SK-N-MC (cell line): ENCODE measurements around the gene NF2.

Source experiments
- DNase-seq: peaks from one replicate; pipeline ENCODE4 v3.0.0-alpha.2; 2011; ENCODE audit warnings: low read depth, low spot score
- H3K27ac ChIP-seq: fragments of 200-600 bp; sonication (generic); 2 replicates; pipeline ENCODE4 v1.5.1; 2016; ENCODE audit warnings: mixed run types
- H3K36me3 ChIP-seq: fragments of 200-600 bp; sonication (generic); 2 replicates; pipeline ENCODE4 v1.6.1; 2017; ENCODE audit warnings: antibody characterized with exemption, low read length, mixed read lengths; ENCODE audit not compliant: insufficient read depth
- H3K4me3 ChIP-seq: fragments of 200-600 bp; sonication (generic); 2 replicates; pipeline ENCODE4 v1.5.1; 2016
- H3K9ac ChIP-seq: fragments of 200-600 bp; sonication (generic); 2 replicates; pipeline ENCODE4 v1.8.0; 2017; ENCODE audit warnings: mixed run types, mixed read lengths; ENCODE audit not compliant: insufficient read length
- H3K9me3 ChIP-seq: fragments of 200-600 bp; sonication (generic); 2 replicates; pipeline ENCODE4 v1.6.1; 2017; ENCODE audit warnings: low read depth, mild to moderate bottlenecking, antibody characterized with exemption, low read length, moderate library complexity, mixed read lengths
- EZH2 ChIP-seq: fragments of 200-600 bp; sonication (generic); IDR thresholded peaks from one replicate; pipeline ENCODE4 v1.6.1; 2017; ENCODE audit warnings: antibody characterized with exemption
- FOXP2 ChIP-seq: optimal IDR thresholded peaks from 2 replicates; pipeline ENCODE3; 2011; ENCODE audit warnings: mild to moderate bottlenecking, moderate library complexity; ENCODE audit not compliant: insufficient read depth; ENCODE audit errors: extremely low read length, control extremely low read depth
- POLR2AphosphoS5 ChIP-seq: IDR thresholded peaks from 2 replicates; pipeline ENCODE4 v1.6.1; 2012; ENCODE audit warnings: mild to moderate bottlenecking, low read depth, low read length, borderline replicate concordance

NF2 gene

DNA sequence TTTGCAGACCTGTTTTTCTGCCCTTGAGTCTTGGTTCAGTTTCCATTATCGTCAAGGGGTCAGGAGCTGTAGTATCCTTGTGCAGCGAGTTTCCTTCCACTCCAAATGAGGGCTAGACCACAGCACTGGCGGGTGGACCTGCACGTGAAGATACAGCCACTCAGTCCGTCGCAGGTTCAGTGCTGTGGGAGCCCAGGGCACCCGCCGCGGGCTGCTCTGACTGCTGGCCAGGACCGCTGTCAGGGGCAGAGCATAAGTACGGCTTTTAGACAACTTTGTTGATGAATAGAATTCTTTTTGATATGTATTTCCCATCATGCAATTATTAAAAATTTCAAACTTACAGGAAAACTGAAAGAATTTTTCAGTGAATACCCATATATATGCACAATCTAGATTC lies 56.6 kb downstream of the NF2 start:
- Histone ChIP-seq H3K4me3 (no peak overlapping the region), H3K9ac (no peak overlapping the region), H3K9me3 (no peaks in the 10 kb centered on the region), H3K27ac (no peak overlapping the region), H3K36me3 (no peaks in the 10 kb centered on the region; the same call in 1 of the 2 replicates)
- DNase-seq: no peak
- TF ChIP-seq POLR2AphosphoS5: no peak
- TF ChIP-seq EZH2: no peak
- TF ChIP-seq FOXP2: no peak

DNA sequence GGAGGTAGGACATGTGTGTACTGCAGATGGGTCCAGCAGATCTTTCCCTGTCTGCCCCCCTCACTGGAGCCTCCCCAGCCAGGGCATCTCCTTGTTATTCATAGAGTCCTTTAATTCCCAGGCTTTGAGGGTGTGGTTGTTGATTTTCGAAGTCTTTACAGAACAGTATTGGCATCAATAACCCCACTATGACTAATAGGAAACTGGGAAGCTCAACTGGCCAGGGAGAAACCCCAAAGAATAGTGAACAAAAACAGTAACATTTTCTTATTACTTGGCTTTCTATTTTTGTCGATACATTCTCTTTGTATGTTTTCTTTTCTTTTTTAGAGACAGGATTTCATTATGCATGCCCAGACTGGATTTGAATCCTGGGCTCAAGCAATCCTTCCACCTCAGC lies 57.9 kb downstream of the NF2 start:
- Histone ChIP-seq H3K36me3 (no peaks in the 10 kb centered on the region; the same call in 1 of the 2 replicates), H3K27ac (no peak overlapping the region), H3K9ac (no peak overlapping the region), H3K9me3 (no peaks in the 10 kb centered on the region), H3K4me3 (no peak overlapping the region)
- DNase-seq: no peak
- TF ChIP-seq POLR2AphosphoS5 (no peak), FOXP2 (no peak)

GRCh38 chr22:29663180-29663821 lies 59.9 kb downstream of the NF2 start:
- DNase-seq: no peak

GRCh38 chr22:29665486-29665885 lies 62.1 kb downstream of the NF2 start:
- no peak for TF ChIP-seq EZH2
- TF ChIP-seq POLR2AphosphoS5: no peak
- TF ChIP-seq FOXP2: no peak
- DNase-seq: no peak
- no peak overlapping the region for H3K9ac ChIP-seq
- H3K27ac ChIP-seq: no peak overlapping the region
- H3K36me3 ChIP-seq: peaks cover 7% of the 10 kb centered on the region; the same call in 1 of the 2 replicates
- no peaks in the 10 kb centered on the region for H3K9me3 ChIP-seq
- no peak overlapping the region for H3K4me3 ChIP-seq

More at GRCh38 chr22:29663180-29663821, 59.9 kb downstream of the NF2 start:
- Histone ChIP-seq H3K9ac (no peak overlapping the region), H3K4me3 (no peak overlapping the region), H3K9me3 (no peaks in the 10 kb centered on the region), H3K36me3 (peaks cover 2% of the 10 kb centered on the region; the same call in 1 of the 2 replicates), H3K27ac (no peak overlapping the region)
- no peak for TF ChIP-seq POLR2AphosphoS5
- no peak for TF ChIP-seq FOXP2
- TF ChIP-seq EZH2: no peak

DNA sequence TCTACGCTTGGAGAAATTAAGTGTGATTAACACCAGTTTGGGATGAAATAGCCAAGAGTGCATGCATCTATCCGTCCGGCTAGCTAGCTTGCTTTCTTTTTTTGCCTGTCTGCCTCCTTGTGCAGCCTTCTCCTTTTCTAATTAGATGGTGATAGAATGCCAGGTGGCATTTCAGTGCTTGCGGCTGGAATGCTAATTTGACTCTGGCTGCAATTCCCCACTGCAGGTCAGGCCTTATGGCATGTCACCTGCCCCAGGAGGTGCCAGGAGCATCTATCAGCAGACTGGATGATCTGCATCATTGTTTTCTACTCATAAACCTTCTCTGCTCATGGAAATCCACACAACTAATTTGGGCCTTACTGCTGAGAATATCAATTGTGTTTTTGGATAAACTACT lies 65.2 kb downstream of the NF2 start:
- Histone ChIP-seq H3K27ac (no peak overlapping the region), H3K9me3 (no peaks in the 10 kb centered on the region), H3K36me3 (peaks cover 7% of the 10 kb centered on the region; the same call in 1 of the 2 replicates), H3K9ac (no peak overlapping the region), H3K4me3 (no peak overlapping the region)
- TF ChIP-seq POLR2AphosphoS5 (no peak), EZH2 (no peak), FOXP2 (no peak)
- DNase-seq: no peak

GRCh38 chr22:29670626-29671025 lies 67.2 kb downstream of the NF2 start:
- Histone ChIP-seq H3K27ac (no peak overlapping the region), H3K36me3 (peaks cover 21% of the 10 kb centered on the region; the same call in 1 of the 2 replicates), H3K4me3 (no peak overlapping the region), H3K9ac (no peak overlapping the region), H3K9me3 (no peaks in the 10 kb centered on the region)
- DNase-seq: no peak
- TF ChIP-seq POLR2AphosphoS5: no peak
- TF ChIP-seq FOXP2: no peak
- no peak for TF ChIP-seq EZH2

- Histone ChIP-seq H3K4me3 (no peak overlapping the region), H3K27ac (no peak overlapping the region), H3K9me3 (no peaks in the 10 kb centered on the region), H3K9ac (no peak overlapping the region), H3K36me3 (peaks cover 37% of the 10 kb centered on the region; the same call in 1 of the 2 replicates)
- DNase-seq: no peak
- no peak for TF ChIP-seq EZH2
- no peak for TF ChIP-seq FOXP2
- TF ChIP-seq POLR2AphosphoS5: no peak
Observed at GRCh38 chr22:29673361-29674066, 70.1 kb downstream of the NF2 start.

- peaks cover 34% of the 10 kb centered on the region; the same call in 1 of the 2 replicates for H3K36me3 ChIP-seq
- no peak overlapping the region for H3K27ac ChIP-seq
- DNase-seq: no peak
- no peak overlapping the region for H3K4me3 ChIP-seq
- TF ChIP-seq EZH2 (no peak), POLR2AphosphoS5 (no peak), FOXP2 (no peak)
- no peak overlapping the region for H3K9ac ChIP-seq
- H3K9me3 ChIP-seq: no peaks in the 10 kb centered on the region
Observed at GRCh38 chr22:29674121-29674520, 70.7 kb downstream of the NF2 start.

DNA sequence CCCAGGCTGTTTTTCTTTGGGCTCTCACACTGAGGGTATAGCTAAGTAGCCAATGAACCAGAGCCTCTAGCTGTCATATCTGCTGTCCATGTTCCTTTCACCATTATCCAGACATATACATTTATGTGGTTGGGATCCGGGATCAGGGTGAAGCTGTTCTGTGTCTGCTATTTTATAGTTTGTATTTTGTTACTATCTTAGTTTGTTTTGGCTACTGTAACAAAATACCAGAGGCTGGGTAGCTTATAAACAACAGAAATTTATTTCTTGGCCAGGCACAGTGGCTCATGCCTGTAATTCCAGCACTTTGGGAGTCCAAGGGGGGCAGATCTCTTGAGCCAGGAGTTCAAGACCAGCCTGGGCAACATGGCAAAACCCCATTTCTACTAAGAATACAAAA lies 75.9 kb downstream of the NF2 start:
- no peak overlapping the region for H3K4me3 ChIP-seq
- TF ChIP-seq POLR2AphosphoS5 (no peak), FOXP2 (no peak), EZH2 (no peak)
- H3K9ac ChIP-seq: no peak overlapping the region
- no peak overlapping the region for H3K27ac ChIP-seq
- DNase-seq: no peak
- peaks cover 34% of the 10 kb centered on the region; the same call in 1 of the 2 replicates for H3K36me3 ChIP-seq
- no peaks in the 10 kb centered on the region for H3K9me3 ChIP-seq
